ENCODE data around the gene YWHAE. TPM values are rescaled to one million over a fixed set of nuclear protein-coding genes. Genes with fewer than 3 reads are reported as not detected.
"Not testable (repeated sequence)": the region's sequence is repeated elsewhere in the genome, so short reads cannot be mapped to it uniquely, and the experiment has no call there.

The YWHAE gene
- 487 and 687 TPM in 2 replicates for total RNA-seq

DNA sequence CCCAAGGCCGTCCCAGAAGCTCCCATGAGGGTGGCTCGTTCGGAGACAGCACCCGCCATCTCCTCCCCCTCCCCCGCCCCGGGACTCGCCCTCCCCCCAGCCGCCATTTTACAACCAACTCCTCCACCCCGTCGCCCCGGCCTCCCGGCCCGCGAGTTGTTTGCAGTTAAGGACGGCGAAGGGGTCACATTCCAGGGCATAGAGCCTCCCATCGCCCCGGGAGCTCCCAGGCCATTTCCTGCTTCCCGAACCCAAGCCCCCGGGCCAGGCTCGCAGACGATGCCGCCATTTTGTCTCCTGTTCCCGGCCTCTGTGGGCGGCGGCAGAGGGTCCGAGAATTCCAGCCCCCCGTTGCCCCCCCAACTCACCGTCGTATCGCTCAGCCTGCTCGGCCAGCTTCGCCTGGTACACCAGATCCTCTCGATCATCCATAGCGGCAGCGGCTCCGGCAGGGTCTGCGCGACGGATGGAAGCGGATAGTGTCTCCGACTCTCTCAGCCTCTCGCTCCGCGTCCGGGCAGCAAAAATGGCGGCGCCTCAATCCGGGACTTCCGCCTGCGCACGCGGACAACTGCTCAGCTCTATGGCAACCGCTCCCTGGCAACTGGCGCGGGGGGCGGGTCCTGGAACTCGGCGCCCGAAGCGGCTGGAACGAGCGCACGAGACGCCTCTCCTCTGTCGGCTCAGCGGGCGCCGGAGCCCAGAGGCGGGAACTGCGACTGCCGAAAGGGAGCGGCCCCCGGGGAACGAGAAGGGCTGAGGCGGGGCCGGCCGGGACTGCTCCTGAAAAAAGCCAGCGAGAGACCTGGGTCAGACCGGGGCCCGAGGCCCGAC is at the start of gene YWHAE:
Gene YWHAE (minus strand): TSS at position 544 of the 834 bp plus-strand sequence. CDS start 112 bp downstream, at position 432.
- peak; percentile 78 for DNase-seq (ENCODE audit: low read depth, low spot score)

- DNase-seq (ENCODE audit: low read depth, low spot score): no peak
These were observed 49.5 kb upstream of the YWHAE start for GRCh38 chr17:1449412-1449967.

GRCh38 chr17:1447052-1447451 is 47.0 kb upstream of the YWHAE start:
- DNase-seq (ENCODE audit: low read depth, low spot score): no peak

GRCh38 chr17:1446201-1446600 is 46.2 kb upstream of the YWHAE start:
- DNase-seq (ENCODE audit: low read depth, low spot score): no peak

DNA sequence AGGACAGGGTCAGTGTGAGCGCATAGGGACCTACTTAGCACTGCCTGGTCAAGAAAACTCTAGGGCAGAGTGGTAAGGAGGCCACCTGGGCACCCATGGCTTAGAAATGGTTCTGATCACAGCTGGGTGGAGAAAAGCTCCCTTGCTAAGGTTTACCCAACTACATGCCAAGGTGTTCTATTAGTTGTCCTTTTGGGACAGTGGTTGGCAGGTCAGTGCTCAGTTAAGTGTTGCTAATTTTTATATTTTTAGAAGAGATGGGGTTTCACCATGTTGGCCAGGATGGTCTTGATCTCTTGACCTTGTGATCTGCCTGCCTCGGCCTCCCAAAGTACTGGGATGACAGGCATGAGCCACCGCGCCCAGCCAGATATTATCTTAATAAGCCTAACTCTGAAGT is 45.7 kb upstream of the YWHAE start:
- DNase-seq (ENCODE audit: low read depth, low spot score): not testable (repeated sequence)

GRCh38 chr17:1442721-1443120 is 42.7 kb upstream of the YWHAE start:
- DNase-seq (ENCODE audit: low read depth, low spot score): not testable (repeated sequence)

GRCh38 chr17:1442187-1442586 is 42.2 kb upstream of the YWHAE start:
- DNase-seq (ENCODE audit: low read depth, low spot score): no peak

DNA sequence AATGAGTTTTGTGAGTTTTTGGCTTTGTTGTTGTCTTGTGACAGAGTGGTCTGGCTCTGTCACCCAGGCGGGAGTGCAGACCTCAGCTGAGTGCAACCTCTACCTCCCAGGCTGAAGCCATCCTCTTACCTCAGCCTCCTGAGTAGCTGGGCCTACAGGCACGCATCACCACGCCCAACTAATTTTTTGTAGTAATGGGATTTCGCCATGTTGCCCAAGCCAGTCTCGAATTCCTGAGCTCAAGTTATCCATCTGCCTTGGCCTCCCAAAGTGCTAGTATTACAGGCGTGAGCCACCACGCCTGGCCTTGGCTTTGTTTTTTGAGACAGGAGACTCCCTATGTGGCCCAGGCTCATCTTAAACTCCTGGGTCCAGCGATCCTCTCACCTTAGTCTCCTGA is 40.9 kb upstream of the YWHAE start:
- no peak for DNase-seq (ENCODE audit: low read depth, low spot score)

- no peak for DNase-seq (ENCODE audit: low read depth, low spot score)
These were observed 38.6 kb upstream of the YWHAE start for GRCh38 chr17:1438593-1439083.

GRCh38 chr17:1435326-1435725 is 35.3 kb upstream of the YWHAE start:
- no peak for DNase-seq (ENCODE audit: low read depth, low spot score)

DNA sequence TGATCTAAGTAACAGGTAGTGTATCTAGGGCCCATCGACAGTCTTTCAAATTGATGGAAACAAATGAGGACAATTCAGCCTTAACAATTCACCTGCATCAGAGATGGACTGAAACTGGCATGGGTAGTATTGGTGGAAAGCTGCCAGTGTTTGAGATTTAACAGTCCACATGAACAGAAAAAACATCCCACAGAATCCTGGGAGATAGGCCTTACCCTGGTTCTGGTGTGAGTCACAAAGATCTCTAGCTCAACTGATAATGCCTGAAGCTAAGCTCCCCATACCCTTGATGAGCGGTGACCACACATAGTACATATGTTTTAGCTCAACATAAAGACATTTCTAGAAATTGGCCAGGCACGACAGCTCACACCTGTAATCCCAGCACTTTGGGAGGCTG is 34.1 kb upstream of the YWHAE start:
- no peak for DNase-seq (ENCODE audit: low read depth, low spot score)

- no peak for DNase-seq (ENCODE audit: low read depth, low spot score)
These were observed 31.6 kb upstream of the YWHAE start for GRCh38 chr17:1431631-1432104.

- DNase-seq (ENCODE audit: low read depth, low spot score): no peak
These were observed 23.6 kb upstream of the YWHAE start for GRCh38 chr17:1423456-1424135.

DNA sequence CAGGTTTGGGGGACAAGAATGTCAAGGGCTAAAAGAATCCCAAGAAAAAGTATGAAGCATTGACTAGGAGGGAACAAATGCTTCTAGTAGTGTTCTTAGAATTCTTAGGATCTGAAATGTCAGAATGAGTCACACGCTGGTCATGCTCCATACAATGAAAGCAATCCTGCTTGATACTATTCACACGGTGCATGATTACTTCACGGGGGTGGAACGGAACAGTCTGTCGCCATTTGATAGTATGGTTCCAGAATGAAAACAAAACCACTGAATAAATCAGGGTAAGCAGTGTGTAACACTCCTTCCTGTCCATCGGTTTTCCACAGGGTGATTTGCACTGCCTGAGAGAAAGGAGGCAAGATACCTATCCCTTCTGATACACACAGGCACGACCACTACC is 22.9 kb upstream of the YWHAE start:
- peak; percentile 90 for DNase-seq (ENCODE audit: low read depth, low spot score)

GRCh38 chr17:1421470-1421869 is 21.4 kb upstream of the YWHAE start:
- DNase-seq (ENCODE audit: low read depth, low spot score): no peak

DNA sequence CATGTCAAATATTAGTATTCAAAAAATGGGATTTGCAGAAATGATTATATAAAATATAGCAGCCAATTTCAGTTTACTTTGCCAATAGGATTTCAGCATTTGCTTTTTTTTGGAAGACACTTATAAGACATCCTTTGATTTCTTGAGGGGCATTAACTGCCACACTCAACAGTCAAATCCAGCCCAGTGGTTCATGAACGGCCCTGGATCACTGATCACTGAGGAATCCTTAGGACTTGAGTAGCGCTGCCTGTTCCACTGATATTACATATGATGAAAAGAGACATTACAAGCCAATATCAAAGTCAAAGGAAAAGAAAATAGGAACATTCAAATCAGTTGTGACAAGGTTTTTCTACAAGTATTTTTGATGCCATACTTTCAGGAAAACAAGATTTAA is 21.0 kb upstream of the YWHAE start:
- DNase-seq (ENCODE audit: low read depth, low spot score): no peak

DNA sequence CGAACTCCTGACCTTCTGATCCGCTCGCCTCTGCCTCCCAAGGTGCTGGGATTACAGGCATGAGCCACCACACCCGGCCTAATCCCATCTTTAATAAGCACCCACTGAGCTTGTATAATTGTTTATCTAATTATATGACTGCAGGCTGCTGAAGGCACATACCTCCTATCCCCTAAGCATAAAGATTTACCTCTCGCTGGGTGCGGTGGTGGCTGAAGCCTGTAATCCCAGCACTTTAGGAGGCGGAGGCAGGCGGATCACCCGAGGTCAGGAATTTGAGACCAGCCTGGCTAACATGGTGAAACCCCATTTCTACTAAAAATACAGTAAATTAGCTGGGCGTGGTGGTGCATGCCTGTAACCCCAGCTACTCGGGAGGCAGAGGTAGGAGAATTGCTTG is 20.1 kb upstream of the YWHAE start:
- no peak for DNase-seq (ENCODE audit: low read depth, low spot score)

DNA sequence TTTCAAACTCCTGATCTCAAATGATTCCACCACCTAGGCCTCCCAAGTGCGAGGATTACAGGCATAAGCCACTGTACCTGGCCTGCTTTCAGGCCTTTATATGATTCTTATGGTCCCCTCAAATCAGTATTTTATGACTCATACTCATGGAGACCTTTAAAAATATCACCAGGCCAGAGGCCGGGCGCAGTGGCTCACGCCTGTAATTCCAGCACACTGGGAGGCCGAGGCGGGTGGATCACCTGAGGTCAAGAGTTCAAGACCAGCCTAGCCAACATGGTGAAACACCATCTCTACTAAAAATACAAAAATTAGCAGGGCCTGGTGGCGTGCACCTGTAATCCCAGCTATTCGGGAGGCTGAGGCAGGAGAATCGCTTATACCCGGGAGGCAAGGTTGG is 18.5 kb upstream of the YWHAE start:
- DNase-seq (ENCODE audit: low read depth, low spot score): not testable (repeated sequence)

DNA sequence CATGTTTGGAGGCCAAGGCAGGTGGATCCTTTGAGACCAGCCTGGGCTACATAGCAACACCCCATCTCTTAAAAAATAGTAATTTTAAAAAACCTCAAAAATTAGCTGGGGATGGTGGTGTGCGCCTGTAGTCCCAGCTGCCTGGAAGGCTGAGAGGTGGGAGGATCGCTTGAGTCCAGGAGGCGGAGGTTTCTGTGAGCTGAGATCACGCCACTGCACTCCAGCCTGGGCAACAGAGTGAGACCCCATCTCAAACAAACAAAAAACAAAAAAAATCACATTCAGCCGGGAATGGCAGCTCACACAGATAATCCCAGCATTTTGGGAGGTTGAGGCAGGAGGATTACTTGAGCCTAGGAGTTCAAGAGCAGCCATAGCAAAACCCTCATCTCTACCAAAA is 16.4 kb upstream of the YWHAE start:
- no peak for DNase-seq (ENCODE audit: low read depth, low spot score)

- no peak for DNase-seq (ENCODE audit: low read depth, low spot score)
These were observed 14.6 kb upstream of the YWHAE start for GRCh38 chr17:1414634-1415033.

DNA sequence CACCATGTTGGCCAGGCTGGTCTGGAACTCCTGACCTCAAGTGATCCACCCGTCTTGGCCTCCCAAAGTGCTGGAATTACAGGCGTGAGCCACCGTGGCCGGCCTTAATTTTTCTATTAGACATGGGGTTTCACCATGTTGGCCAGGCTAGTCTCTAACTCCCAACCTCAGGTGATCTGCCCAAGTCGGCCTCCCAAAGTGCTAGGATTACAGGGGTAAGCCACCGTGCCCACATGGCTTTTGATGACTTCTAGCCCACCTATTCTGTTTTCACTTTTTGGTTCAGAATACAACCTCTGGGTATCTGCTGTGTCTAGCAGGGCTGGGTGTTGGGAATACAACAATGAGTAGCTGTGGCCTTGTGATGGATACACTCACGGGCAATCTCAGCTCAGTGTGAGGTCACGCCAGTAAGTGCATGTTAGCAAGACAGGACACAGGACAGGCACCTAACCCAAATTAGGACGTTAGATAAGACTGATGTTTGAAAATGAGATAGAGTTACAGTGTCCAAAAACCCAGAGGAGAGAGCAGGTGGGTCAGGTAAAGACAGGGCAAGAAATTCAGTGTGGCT is 14.1 kb upstream of the YWHAE start:
- DNase-seq (ENCODE audit: low read depth, low spot score): no peak

DNA sequence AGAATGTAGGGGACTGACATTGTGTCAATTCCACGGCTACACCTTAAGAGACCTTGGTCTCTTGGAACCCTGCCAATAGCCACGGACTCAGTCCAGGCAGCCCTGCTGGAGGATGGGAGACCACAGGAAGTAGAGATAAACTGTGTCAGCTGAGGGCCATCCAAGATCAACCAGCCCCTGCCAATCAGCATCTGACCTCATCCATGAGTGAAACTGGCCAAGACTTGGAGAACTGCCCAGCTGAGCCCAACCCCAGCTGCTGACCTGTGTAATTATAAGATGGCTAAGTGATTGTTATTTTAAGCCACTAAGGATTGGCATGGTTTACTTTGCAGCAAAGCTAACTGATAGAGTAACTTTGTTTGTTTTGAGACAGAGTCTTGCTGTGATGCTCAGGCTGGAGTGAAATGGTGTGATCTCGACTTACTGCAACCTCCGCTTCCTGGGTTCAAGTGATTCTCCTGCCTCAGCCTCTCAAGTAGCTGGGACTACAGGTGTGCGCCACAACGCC is 13.3 kb upstream of the YWHAE start:
- DNase-seq (ENCODE audit: low read depth, low spot score): peak; percentile 77
